ENCODE data around the gene NOP14.

GRCh38 chr4:2891294-2891693, 71.9 kb downstream of the NOP14 start:
- no peak for TF ChIP-seq TAF1 (IDR thresholded peaks at IDR 0.05; ENCODE audit: low read depth, low read length)
- TF ChIP-seq POLR2A (IDR thresholded peaks at IDR 0.05; ENCODE audit: low read depth, low read length) = no peak
- TF ChIP-seq PAX5 (IDR thresholded peaks at IDR 0.05; ENCODE audit: insufficient read depth, low read length, severe bottlenecking) = no peak
- no peak for TF ChIP-seq POLR2AphosphoS5 (IDR thresholded peaks at IDR 0.05; ENCODE audit: low read depth, low read length)
- no peak for TF ChIP-seq POU2F2 (IDR thresholded peaks at IDR 0.05; ENCODE audit: low read depth, low read length)
- TF ChIP-seq SPI1 (IDR thresholded peaks at IDR 0.05; ENCODE audit: low read depth, low read length) = no peak

Data from GM12891 (cell line).